22Rv1 (cell line): ENCODE data around the gene THAP4.

ENCODE experiments used
- CTCF ChIP-seq: fragments of 450-650 bp; IDR thresholded peaks from 2 replicates; pipeline ENCODE4 v1.5.1; 2017; ENCODE audit warnings: mild to moderate bottlenecking
- ZFX ChIP-seq: fragments of 450-650 bp; IDR thresholded peaks from 2 replicates; pipeline ENCODE4 v1.6.1; 2017; ENCODE audit warnings: antibody characterized with exemption, borderline replicate concordance

GRCh38 chr2:241633561-241633960, 3.4 kb downstream of the THAP4 start:
- TF ChIP-seq CTCF (no peak), ZFX (no peak)
